Keratinocyte (primary cell): ENCODE data around the gene AIDA. TPM values are rescaled to one million over a fixed set of nuclear protein-coding genes. Genes with fewer than 3 reads are reported as not detected.

ENCODE experiments used
- DNase-seq: peaks from one replicate; pipeline ENCODE4 v3.0.0-alpha.2; 2011; ENCODE audit warnings: low read depth, missing footprints, low spot score
- FAIRE-seq: peaks from 2 replicates; lab custom pipeline; 2011; peaks lifted over from hg19 to GRCh38; lab: Jason Lieb, UNC
- H2AFZ ChIP-seq: 2 replicates; pipeline ENCODE4 v1.6.0; 2012; ENCODE audit warnings: low read length, control low read depth, inconsistent platforms; ENCODE audit not compliant: control insufficient read depth
- H3K27ac ChIP-seq: 2 replicates; pipeline ENCODE4 v1.5.1; 2011; ENCODE audit warnings: low read length; ENCODE audit not compliant: control insufficient read depth, insufficient read depth
- H3K27me3 ChIP-seq: 3 replicates; pipeline ENCODE4 v1.6.0; 2011; ENCODE audit warnings: low read length; ENCODE audit not compliant: control insufficient read depth, insufficient read depth; ENCODE audit errors: extremely low read depth
- H3K36me3 ChIP-seq, 2 experiments: 2 replicates in 1 of 2; 3 replicates in 1 of 2; pipeline ENCODE4 v1.5.1; 2011; ENCODE audit warnings: low read length in 2 of 2, mild to moderate bottlenecking in 1 of 2; ENCODE audit not compliant: control insufficient read depth in 2 of 2, insufficient read depth in 2 of 2; ENCODE audit errors: extremely low read depth in 1 of 2
- H3K4me1 ChIP-seq: 3 replicates; pipeline ENCODE4 v1.5.1; 2011; ENCODE audit warnings: low read length; ENCODE audit not compliant: control insufficient read depth, insufficient read depth; ENCODE audit errors: extremely low read depth
- H3K4me2 ChIP-seq: 3 replicates; pipeline ENCODE4 v1.6.0; 2011; ENCODE audit warnings: low read depth, low read length; ENCODE audit not compliant: control insufficient read depth, insufficient read depth; ENCODE audit errors: extremely low read depth
- H3K4me3 ChIP-seq, 3 experiments: fragments of 200-600 bp in 1 of 3; sonication (generic) in 1 of 3; 2 replicates in 2 of 3; 3 replicates in 1 of 3; pipeline ENCODE4 v1.5.1; 2011 to 2016; ENCODE audit warnings: low read length in 3 of 3, mild to moderate bottlenecking in 3 of 3, control low read depth in 2 of 3, inconsistent platforms in 1 of 3, low read depth in 1 of 3, mixed read lengths in 1 of 3, mixed run types in 1 of 3, moderate library complexity in 1 of 3; ENCODE audit not compliant: control insufficient read depth in 2 of 3, insufficient read depth in 2 of 3; ENCODE audit errors: extremely low read depth in 1 of 3
- H3K79me2 ChIP-seq: 2 replicates; pipeline ENCODE4 v1.6.0; 2012; ENCODE audit warnings: low read length; ENCODE audit not compliant: control insufficient read depth, insufficient read depth
- H3K9ac ChIP-seq: 3 replicates; pipeline ENCODE4 v1.6.0; 2011; ENCODE audit warnings: low read length; ENCODE audit not compliant: control insufficient read depth, insufficient read depth; ENCODE audit errors: extremely low read depth
- H3K9me1 ChIP-seq: 3 replicates; pipeline ENCODE4 v1.6.0; 2011; ENCODE audit warnings: low read length; ENCODE audit not compliant: control insufficient read depth, insufficient read depth; ENCODE audit errors: extremely low read depth
- H3K9me3 ChIP-seq: 2 replicates; pipeline ENCODE4 v1.5.1; 2012; ENCODE audit warnings: low read depth, low read length; ENCODE audit not compliant: control insufficient read depth
- H4K20me1 ChIP-seq: 3 replicates; pipeline ENCODE4 v1.6.0; 2011; ENCODE audit warnings: low read length; ENCODE audit not compliant: control insufficient read depth, insufficient read depth; ENCODE audit errors: extremely low read depth
- EZH2 ChIP-seq: IDR thresholded peaks from one replicate; pipeline ENCODE4 v1.6.1; 2012; ENCODE audit warnings: inconsistent platforms, mild to moderate bottlenecking, low read length, moderate library complexity
- dilution Hi-C: fragments of 300-500 bp; cut with MboI; formaldehyde crosslinking; loops from one replicate; pipeline ENCODE4 v1.7.0; 2020; ENCODE audit warnings: low sequenced_read_pairs; ENCODE audit not compliant: extremely low pct_ligation_motif_present
- polyA plus RNA-seq, 5 experiments: library from polyadenylated mRNA; depleted of rRNA in 3 of 5; stranded (reverse) in 3 of 5; stranded (forward) in 1 of 5; unstranded in 1 of 5; fragments of >200 nt; gene quantifications; 1 replicate in 1 of 5; 2 replicates in 3 of 5; 3 replicates in 1 of 5; pipeline versions ENCODE4 v1.2.1 to v1.2.3, GENCODE V29; 2011 to 2012; ENCODE audit warnings: missing spikeins in 2 of 5, low read depth in 1 of 5, low replicate concordance in 1 of 5
- TF ChIP-seq, protein P1 (sequence below), 3 experiments: IDR thresholded peaks in 1 of 3; conservative IDR thresholded peaks in 1 of 3; optimal IDR thresholded peaks in 1 of 3; 2 replicates in 2 of 3; 3 replicates in 1 of 3; pipeline versions ENCODE3 to v1.5.1; 2011; ENCODE audit warnings: low read length in 3 of 3, mild to moderate bottlenecking in 3 of 3, moderate library complexity in 2 of 3, control low read depth in 1 of 3, inconsistent platforms in 1 of 3; ENCODE audit not compliant: insufficient read depth in 2 of 3; ENCODE audit errors: extremely low read depth in 1 of 3

The AIDA gene
- polyA plus RNA-seq, 1 donor (not counting 4 experiments of a cell fraction or from before 2014, with no cell fraction given), result 86.8 TPM

DNA sequence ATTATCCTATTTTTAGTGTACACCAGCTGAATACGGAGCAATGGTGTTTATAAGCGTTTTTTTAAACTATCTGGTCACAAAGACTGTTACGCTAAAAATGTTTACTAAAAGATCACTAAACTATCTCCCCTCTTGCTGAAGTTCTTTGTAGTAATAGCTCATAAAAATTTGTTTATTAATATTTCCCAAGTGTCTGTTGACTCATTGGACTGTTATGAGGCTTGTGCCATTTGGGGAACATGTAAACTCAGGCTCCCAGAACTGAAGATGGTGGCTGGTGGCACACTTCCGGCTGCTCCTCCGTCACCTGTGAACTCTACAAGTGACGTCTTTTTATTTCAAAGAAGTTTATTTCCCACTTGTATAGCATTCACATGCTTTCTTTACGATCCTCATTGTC, 46.3 kb downstream of the AIDA start:
- Histone ChIP-seq H3K79me2 (no peaks in the 10 kb centered on the region), H3K4me3 (no peak overlapping the region), H4K20me1 (no peaks in the 10 kb centered on the region), H3K36me3 (peaks cover 16 to 17% of the 10 kb centered on the region in 2 experiments), H3K27ac (no peak overlapping the region), H3K9me3 (no peaks in the 10 kb centered on the region), H3K9me1 (no peaks in the 10 kb centered on the region), H3K4me1 (no peaks in the 10 kb centered on the region), H3K9ac (no peak overlapping the region), H2AFZ (no peak overlapping the region), H3K4me2 (no peak overlapping the region), H3K27me3 (no peaks in the 10 kb centered on the region)
- DNase-seq, result no peak
- dilution Hi-C loops, result no loop called here
- no peak for TF ChIP-seq EZH2
- TF ChIP-seq, protein P1, sequence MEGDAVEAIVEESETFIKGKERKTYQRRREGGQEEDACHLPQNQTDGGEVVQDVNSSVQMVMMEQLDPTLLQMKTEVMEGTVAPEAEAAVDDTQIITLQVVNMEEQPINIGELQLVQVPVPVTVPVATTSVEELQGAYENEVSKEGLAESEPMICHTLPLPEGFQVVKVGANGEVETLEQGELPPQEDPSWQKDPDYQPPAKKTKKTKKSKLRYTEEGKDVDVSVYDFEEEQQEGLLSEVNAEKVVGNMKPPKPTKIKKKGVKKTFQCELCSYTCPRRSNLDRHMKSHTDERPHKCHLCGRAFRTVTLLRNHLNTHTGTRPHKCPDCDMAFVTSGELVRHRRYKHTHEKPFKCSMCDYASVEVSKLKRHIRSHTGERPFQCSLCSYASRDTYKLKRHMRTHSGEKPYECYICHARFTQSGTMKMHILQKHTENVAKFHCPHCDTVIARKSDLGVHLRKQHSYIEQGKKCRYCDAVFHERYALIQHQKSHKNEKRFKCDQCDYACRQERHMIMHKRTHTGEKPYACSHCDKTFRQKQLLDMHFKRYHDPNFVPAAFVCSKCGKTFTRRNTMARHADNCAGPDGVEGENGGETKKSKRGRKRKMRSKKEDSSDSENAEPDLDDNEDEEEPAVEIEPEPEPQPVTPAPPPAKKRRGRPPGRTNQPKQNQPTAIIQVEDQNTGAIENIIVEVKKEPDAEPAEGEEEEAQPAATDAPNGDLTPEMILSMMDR (optimal IDR thresholded peaks at IDR 0.05 in 1 of 3, IDR thresholded peaks at IDR 0.05 in 1 of 3, conservative IDR thresholded peaks at IDR 0.05 in 1 of 3; ENCODE audit: extremely low read depth in 1 of 3, insufficient read depth in 2 of 3, low read length in 3 of 3), result no peak
- no peak for FAIRE-seq

DNA sequence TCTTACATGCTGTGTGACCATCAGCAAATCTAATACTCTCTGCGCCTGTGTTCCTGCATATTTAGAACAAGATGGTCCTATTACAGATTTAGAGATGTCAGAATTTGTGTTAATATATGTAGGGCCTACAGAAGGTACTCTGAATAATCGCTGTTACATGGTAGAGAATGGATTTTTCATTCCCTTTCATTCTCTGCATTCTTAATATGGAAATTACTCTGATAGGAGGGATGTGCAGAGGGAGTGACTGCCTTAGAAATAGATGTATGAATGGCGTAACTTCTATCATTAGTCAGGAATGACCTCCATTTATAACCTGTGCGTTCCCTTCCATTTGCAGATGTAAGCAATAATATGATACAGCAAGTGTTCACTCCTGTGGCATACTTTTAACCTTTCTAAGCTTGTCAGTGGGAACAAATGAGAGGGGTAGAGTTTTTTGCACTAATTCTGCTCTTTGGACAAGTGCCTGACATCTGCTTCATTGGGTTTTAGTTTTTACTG, 48.8 kb downstream of the AIDA start:
- peaks cover 16 to 20% of the 10 kb centered on the region in 2 experiments for H3K36me3 ChIP-seq
- FAIRE-seq, result no peak

More for the DNA sequence above, 48.8 kb downstream of the AIDA start:
- H3K27me3 ChIP-seq, result no peaks in the 10 kb centered on the region
- no peaks in the 10 kb centered on the region for H3K9me3 ChIP-seq
- no peak for DNase-seq
- no peaks in the 10 kb centered on the region for H3K4me1 ChIP-seq
- H4K20me1 ChIP-seq, result no peaks in the 10 kb centered on the region
- H3K4me2 ChIP-seq, result no peak overlapping the region
- no peaks in the 10 kb centered on the region for H3K79me2 ChIP-seq
- no peak overlapping the region for H3K27ac ChIP-seq
- no peak overlapping the region for H2AFZ ChIP-seq
- dilution Hi-C loops, result no loop called here
- H3K9me1 ChIP-seq, result no peaks in the 10 kb centered on the region
- no peak overlapping the region for H3K4me3 ChIP-seq
- no peak for TF ChIP-seq EZH2
- TF ChIP-seq, protein P1 (optimal IDR thresholded peaks at IDR 0.05 in 1 of 3, IDR thresholded peaks at IDR 0.05 in 1 of 3, conservative IDR thresholded peaks at IDR 0.05 in 1 of 3; ENCODE audit: extremely low read depth in 1 of 3, insufficient read depth in 2 of 3, low read length in 3 of 3), result no peak
- no peak overlapping the region for H3K9ac ChIP-seq
